SK-N-SH (cell line): Measurements from ENCODE around the gene ABAT. TPM values are rescaled to one million over a fixed set of nuclear protein-coding genes. Genes with fewer than 3 reads are reported as not detected.

Experiments
- CTCF ChIA-PET: fragments of 300-600, 350-600 bp; formaldehyde crosslinking; extraction: SDS; loops from one replicate; lab custom pipeline; 2021; lab: Yijun Ruan, JAX
- POLR2A ChIA-PET: fragments of 350-600 bp; sonication (Branson Sonifier 250); formaldehyde crosslinking; extraction: SDS; loops from one replicate; lab custom pipeline; 2020; ENCODE audit warnings: antibody characterized with exemption, inconsistent platforms; lab: Yijun Ruan, JAX
- DNase-seq: peaks from one replicate; pipeline ENCODE4 v3.0.0; 2012
- H2AFZ ChIP-seq: fragments of 200-600 bp; sonication (generic); 2 replicates; pipeline ENCODE4 v1.8.1; 2016; ENCODE audit warnings: antibody characterized with exemption, mild to moderate bottlenecking, low read depth
- H3F3A ChIP-seq: fragments of 200-600 bp; sonication (generic); replicated peaks from 2 replicates; pipeline ENCODE3; 2016; ENCODE audit warnings: antibody characterized with exemption, mild to moderate bottlenecking; ENCODE audit not compliant: insufficient read depth
- H3K27ac ChIP-seq, 2 experiments: fragments of 200-500 bp in 1 of 2; fragments of 200-600 bp in 1 of 2; sonication (Bioruptor generic) in 1 of 2; sonication (generic), shearing (Covaris generic) in 1 of 2; 2 replicates each; pipeline versions ENCODE4 v1.5.1 to v1.6.1; 2014 to 2016; ENCODE audit warnings: low read depth in 2 of 2, inconsistent platforms in 1 of 2, low read length in 1 of 2, mild to moderate bottlenecking in 1 of 2, mixed read lengths in 1 of 2
- H3K27me3 ChIP-seq: fragments of 200-600 bp; sonication (generic), shearing (Covaris generic); 2 replicates; pipeline ENCODE4 v1.6.1; 2016; ENCODE audit warnings: mixed run types; ENCODE audit not compliant: insufficient read depth
- H3K36me3 ChIP-seq, 2 experiments: fragments of 200-500 bp in 1 of 2; fragments of 200-600 bp in 1 of 2; sonication (Bioruptor generic) in 1 of 2; sonication (generic) in 1 of 2; replicated peaks in 1 of 2; 2 replicates each; pipeline versions ENCODE3 to v1.5.1; 2014 to 2016; ENCODE audit warnings: low read length in 1 of 2, mild to moderate bottlenecking in 1 of 2; ENCODE audit not compliant: insufficient read depth in 2 of 2, control insufficient read depth in 1 of 2
- H3K4me1 ChIP-seq, 2 experiments: fragments of 200-500 bp in 1 of 2; fragments of 200-600 bp in 1 of 2; sonication (Bioruptor generic) in 1 of 2; sonication (generic), shearing (Covaris generic) in 1 of 2; 2 replicates each; pipeline versions ENCODE4 v1.5.1 to v1.6.1; 2014 to 2016; ENCODE audit warnings: low read depth in 1 of 2, low read length in 1 of 2, mixed run types in 1 of 2; ENCODE audit not compliant: insufficient read depth in 2 of 2, control insufficient read depth in 1 of 2
- H3K4me2 ChIP-seq: fragments of 200-600 bp; sonication (generic), shearing (Covaris generic); 2 replicates; pipeline ENCODE4 v1.6.1; 2017; ENCODE audit warnings: mixed run types
- H3K4me3 ChIP-seq, 2 experiments: fragments of 200-500 bp in 1 of 2; fragments of 200-600 bp in 1 of 2; sonication (Bioruptor generic) in 1 of 2; sonication (generic), shearing (Covaris generic) in 1 of 2; 2 replicates each; pipeline versions ENCODE4 v1.5.1 to v1.8.1; 2014 to 2016; ENCODE audit warnings: low read depth in 2 of 2, inconsistent platforms in 1 of 2, low read length in 1 of 2, mild to moderate bottlenecking in 1 of 2, mixed read lengths in 1 of 2, moderate library complexity in 1 of 2
- H3K79me2 ChIP-seq: fragments of 200-600 bp; sonication (generic); 2 replicates; pipeline ENCODE4 v1.8.1; 2017; ENCODE audit warnings: mild to moderate bottlenecking; ENCODE audit not compliant: insufficient read depth
- H3K9ac ChIP-seq: fragments of 200-600 bp; sonication (generic); 2 replicates; pipeline ENCODE4 v1.6.1; 2017; ENCODE audit warnings: mixed run types
- H3K9me2 ChIP-seq: fragments of 200-600 bp; sonication (generic); 2 replicates; pipeline ENCODE4 v1.6.1; 2017; ENCODE audit warnings: mixed run types
- H3K9me3 ChIP-seq: fragments of 200-600 bp; sonication (generic); 2 replicates; pipeline ENCODE4 v1.6.1; 2017; ENCODE audit warnings: mixed run types, mild to moderate bottlenecking, moderate library complexity
- H4K20me1 ChIP-seq: fragments of 200-600 bp; sonication (generic); 2 replicates; pipeline ENCODE4 v1.6.1; 2017; ENCODE audit warnings: mild to moderate bottlenecking, mixed run types; ENCODE audit not compliant: insufficient read depth
- ELF1 ChIP-seq: IDR thresholded peaks from 2 replicates; pipeline ENCODE4 v1.4.0; 2012
- FOSL2 ChIP-seq: IDR thresholded peaks from 2 replicates; pipeline ENCODE4 v1.4.0; 2012; ENCODE audit warnings: low read depth, mild to moderate bottlenecking, moderate library complexity, borderline replicate concordance
- GABPA ChIP-seq: IDR thresholded peaks from 2 replicates; pipeline ENCODE4 v1.4.0; 2012; ENCODE audit warnings: low read depth, mild to moderate bottlenecking
- MEF2A ChIP-seq: IDR thresholded peaks from 2 replicates; pipeline ENCODE4 v1.4.0; 2012; ENCODE audit warnings: low read depth, borderline replicate concordance
- MXI1 ChIP-seq: IDR thresholded peaks from 2 replicates; pipeline ENCODE4 v1.6.1; 2012; ENCODE audit warnings: mild to moderate bottlenecking, low read depth, low read length, improper control_type of control experiment
- NFIC ChIP-seq: IDR thresholded peaks from 2 replicates; pipeline ENCODE4 v1.4.0; 2012; ENCODE audit warnings: borderline replicate concordance
- NRF1 ChIP-seq: IDR thresholded peaks from 2 replicates; pipeline ENCODE4 v1.6.1; 2012; ENCODE audit warnings: low read depth, mild to moderate bottlenecking, low read length
- POLR2AphosphoS5 ChIP-seq: IDR thresholded peaks from 2 replicates; pipeline ENCODE4 v1.6.1; 2012; ENCODE audit warnings: low read depth, low read length
- RAD21 ChIP-seq: IDR thresholded peaks from 2 replicates; pipeline ENCODE4 v1.6.1; 2012; ENCODE audit warnings: mild to moderate bottlenecking, low read length
- RXRA ChIP-seq: IDR thresholded peaks from 2 replicates; pipeline ENCODE4 v1.4.0; 2012; ENCODE audit warnings: low read depth, mild to moderate bottlenecking, borderline replicate concordance
- SMC3 ChIP-seq: IDR thresholded peaks from 2 replicates; pipeline ENCODE4 v1.6.1; 2012; ENCODE audit warnings: low read depth, low read length, improper control_type of control experiment
- TCF12 ChIP-seq: IDR thresholded peaks from 2 replicates; pipeline ENCODE4 v1.4.0; 2012
- TEAD4 ChIP-seq: IDR thresholded peaks from 2 replicates; pipeline ENCODE4 v1.4.0; 2012; ENCODE audit warnings: mild to moderate bottlenecking, borderline replicate concordance; ENCODE audit not compliant: insufficient read depth
- YY1 ChIP-seq: IDR thresholded peaks from 2 replicates; pipeline ENCODE4 v1.4.0; 2012; ENCODE audit warnings: low read depth, mild to moderate bottlenecking
- WGBS: methylation state at CpG from one replicate; pipeline ENCODE4 v1.1.6; 2017; ENCODE audit warnings: low lambda C conversion rate; 5-methylcytosine and 5-hydroxymethylcytosine counted together
- polyA plus RNA-seq, 3 experiments: library from polyadenylated mRNA; depleted of rRNA; stranded (reverse); fragments of >200 nt; gene quantifications; 2 replicates each; pipeline ENCODE4 v1.2.3, GENCODE V29; 2012
- TF ChIP-seq, protein P1 (sequence below): fragments of 150-350 bp; IDR thresholded peaks from 2 replicates; pipeline ENCODE4 v1.6.1; 2017; ENCODE audit warnings: antibody characterized with exemption, low read length, low read depth, borderline replicate concordance
- TF ChIP-seq, protein P2 (sequence below): IDR thresholded peaks from 2 replicates; pipeline ENCODE4 v1.4.0; 2012; ENCODE audit warnings: low read depth, borderline replicate concordance
- TF ChIP-seq, protein P3 (sequence below): fragments of 200-600 bp; sonication (generic); IDR thresholded peaks from 2 replicates; pipeline ENCODE4 v1.6.1; 2017; ENCODE audit warnings: antibody characterized with exemption, mild to moderate bottlenecking, moderate library complexity
- TF ChIP-seq, protein P4 (sequence below): IDR thresholded peaks from 2 replicates; pipeline ENCODE4 v1.6.1; 2012; ENCODE audit warnings: mild to moderate bottlenecking, low read depth, low read length, moderate library complexity

Gene ABAT
- polyA plus RNA-seq, 1 of the 3 experiments (the other 2 are of a cell fraction): 4.7 TPM

DNA sequence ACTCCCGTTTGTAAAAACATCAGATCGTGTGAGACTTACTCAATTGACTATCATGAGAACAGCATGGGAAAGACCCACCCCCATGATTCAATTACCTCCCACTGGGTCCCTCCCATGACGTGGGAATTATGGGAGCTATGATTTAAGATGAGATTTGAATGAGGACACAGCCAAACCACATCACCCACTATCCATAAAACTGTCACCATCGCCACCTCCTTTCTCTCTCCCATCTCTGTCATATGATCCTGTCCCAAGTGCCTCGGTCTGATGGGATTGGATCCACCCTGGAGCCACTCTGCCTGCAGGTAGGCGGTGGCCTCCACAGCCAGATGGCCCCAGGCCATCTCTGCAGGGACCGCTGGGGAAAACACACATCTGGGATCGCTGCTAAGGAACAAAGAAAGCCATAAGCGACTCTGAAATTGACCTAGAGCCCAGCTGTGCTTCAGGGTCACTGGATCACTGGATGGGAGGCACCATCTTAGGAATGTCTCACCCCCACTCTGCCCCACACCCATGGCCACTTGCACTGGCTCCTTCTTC, 61.8 kb downstream of the ABAT start:
- Histone ChIP-seq H3K27me3 (no peaks in the 10 kb centered on the region), H3K36me3 (no peaks in the 10 kb centered on the region), H4K20me1 (no peaks in the 10 kb centered on the region), H3K9me3 (no peaks in the 10 kb centered on the region), H3K9me2 (no peaks in the 10 kb centered on the region), H3F3A (no peaks in the 10 kb centered on the region), H3K9ac (no peak overlapping the region), H3K4me1 (no peaks in the 10 kb centered on the region), H3K27ac (no peak overlapping the region), H3K4me3 (no peak overlapping the region), H2AFZ (no peak overlapping the region), H3K4me2 (no peak overlapping the region), H3K79me2 (no peaks in the 10 kb centered on the region)
- ChIA-PET POLR2A (no interaction called here), CTCF (interaction anchor here (1.5 kb wide), 1 partner anchor 15 kb away, joined by 3 read pairs; no protein-coding TSS in a partner anchor)
- 42% methylated on average over 8 of the region's 9 CpGs for WGBS
- no peak for DNase-seq
- no peak for TF ChIP-seq SMC3
- no peak for TF ChIP-seq GABPA
- TF ChIP-seq TEAD4: no peak
- TF ChIP-seq, protein P1, sequence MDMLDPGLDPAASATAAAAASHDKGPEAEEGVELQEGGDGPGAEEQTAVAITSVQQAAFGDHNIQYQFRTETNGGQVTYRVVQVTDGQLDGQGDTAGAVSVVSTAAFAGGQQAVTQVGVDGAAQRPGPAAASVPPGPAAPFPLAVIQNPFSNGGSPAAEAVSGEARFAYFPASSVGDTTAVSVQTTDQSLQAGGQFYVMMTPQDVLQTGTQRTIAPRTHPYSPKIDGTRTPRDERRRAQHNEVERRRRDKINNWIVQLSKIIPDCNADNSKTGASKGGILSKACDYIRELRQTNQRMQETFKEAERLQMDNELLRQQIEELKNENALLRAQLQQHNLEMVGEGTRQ: no peak
- TF ChIP-seq NRF1: no peak
- TF ChIP-seq FOSL2: no peak
- no peak for TF ChIP-seq YY1
- no peak for TF ChIP-seq MEF2A

DNA sequence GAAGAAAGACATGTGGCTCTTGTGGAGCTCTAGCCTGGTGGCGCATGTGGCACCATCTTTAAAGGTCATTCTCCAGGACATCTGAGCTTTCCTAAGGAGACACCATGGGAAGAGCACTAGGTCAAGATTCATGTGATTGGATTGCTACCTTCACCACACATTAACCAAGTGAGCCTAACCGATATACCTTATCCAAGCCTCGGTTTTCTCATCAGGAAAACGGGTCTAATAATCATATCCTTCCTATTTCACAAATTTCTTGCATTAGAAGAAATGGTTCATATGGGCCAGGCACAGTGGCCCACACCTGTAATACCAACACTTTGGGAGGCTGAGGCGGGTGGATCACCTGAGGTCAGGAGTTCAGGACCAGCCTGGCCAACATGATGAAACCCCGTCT, 64.7 kb downstream of the ABAT start:
- Histone ChIP-seq H4K20me1 (no peaks in the 10 kb centered on the region), H3K79me2 (no peaks in the 10 kb centered on the region), H3K27me3 (no peaks in the 10 kb centered on the region), H3K4me1 (no peaks in the 10 kb centered on the region), H3K9ac (no peak overlapping the region), H3K4me3 (no peak overlapping the region), H2AFZ (no peak overlapping the region), H3K27ac (no peak overlapping the region), H3K9me2 (no peaks in the 10 kb centered on the region), H3K4me2 (no peak overlapping the region), H3K9me3 (no peaks in the 10 kb centered on the region), H3K36me3 (no peaks in the 10 kb centered on the region), H3F3A (no peaks in the 10 kb centered on the region)
- 40% methylated on average over 6 of the region's 6 CpGs for WGBS
- DNase-seq: no peak
- ChIA-PET CTCF (no interaction called here), POLR2A (no interaction called here)
- TF ChIP-seq RXRA (no peak), RAD21 (no peak), NFIC (no peak), GABPA (no peak), ELF1 (no peak), MXI1 (no peak), MEF2A (no peak), TCF12 (no peak), POLR2AphosphoS5 (no peak), YY1 (no peak), FOSL2 (no peak)
- TF ChIP-seq, protein P2, sequence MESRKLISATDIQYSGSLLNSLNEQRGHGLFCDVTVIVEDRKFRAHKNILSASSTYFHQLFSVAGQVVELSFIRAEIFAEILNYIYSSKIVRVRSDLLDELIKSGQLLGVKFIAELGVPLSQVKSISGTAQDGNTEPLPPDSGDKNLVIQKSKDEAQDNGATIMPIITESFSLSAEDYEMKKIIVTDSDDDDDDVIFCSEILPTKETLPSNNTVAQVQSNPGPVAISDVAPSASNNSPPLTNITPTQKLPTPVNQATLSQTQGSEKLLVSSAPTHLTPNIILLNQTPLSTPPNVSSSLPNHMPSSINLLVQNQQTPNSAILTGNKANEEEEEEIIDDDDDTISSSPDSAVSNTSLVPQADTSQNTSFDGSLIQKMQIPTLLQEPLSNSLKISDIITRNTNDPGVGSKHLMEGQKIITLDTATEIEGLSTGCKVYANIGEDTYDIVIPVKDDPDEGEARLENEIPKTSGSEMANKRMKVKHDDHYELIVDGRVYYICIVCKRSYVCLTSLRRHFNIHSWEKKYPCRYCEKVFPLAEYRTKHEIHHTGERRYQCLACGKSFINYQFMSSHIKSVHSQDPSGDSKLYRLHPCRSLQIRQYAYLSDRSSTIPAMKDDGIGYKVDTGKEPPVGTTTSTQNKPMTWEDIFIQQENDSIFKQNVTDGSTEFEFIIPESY: no peak
- TF ChIP-seq, protein P3, sequence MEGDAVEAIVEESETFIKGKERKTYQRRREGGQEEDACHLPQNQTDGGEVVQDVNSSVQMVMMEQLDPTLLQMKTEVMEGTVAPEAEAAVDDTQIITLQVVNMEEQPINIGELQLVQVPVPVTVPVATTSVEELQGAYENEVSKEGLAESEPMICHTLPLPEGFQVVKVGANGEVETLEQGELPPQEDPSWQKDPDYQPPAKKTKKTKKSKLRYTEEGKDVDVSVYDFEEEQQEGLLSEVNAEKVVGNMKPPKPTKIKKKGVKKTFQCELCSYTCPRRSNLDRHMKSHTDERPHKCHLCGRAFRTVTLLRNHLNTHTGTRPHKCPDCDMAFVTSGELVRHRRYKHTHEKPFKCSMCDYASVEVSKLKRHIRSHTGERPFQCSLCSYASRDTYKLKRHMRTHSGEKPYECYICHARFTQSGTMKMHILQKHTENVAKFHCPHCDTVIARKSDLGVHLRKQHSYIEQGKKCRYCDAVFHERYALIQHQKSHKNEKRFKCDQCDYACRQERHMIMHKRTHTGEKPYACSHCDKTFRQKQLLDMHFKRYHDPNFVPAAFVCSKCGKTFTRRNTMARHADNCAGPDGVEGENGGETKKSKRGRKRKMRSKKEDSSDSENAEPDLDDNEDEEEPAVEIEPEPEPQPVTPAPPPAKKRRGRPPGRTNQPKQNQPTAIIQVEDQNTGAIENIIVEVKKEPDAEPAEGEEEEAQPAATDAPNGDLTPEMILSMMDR: no peak
- TF ChIP-seq, protein P4, sequence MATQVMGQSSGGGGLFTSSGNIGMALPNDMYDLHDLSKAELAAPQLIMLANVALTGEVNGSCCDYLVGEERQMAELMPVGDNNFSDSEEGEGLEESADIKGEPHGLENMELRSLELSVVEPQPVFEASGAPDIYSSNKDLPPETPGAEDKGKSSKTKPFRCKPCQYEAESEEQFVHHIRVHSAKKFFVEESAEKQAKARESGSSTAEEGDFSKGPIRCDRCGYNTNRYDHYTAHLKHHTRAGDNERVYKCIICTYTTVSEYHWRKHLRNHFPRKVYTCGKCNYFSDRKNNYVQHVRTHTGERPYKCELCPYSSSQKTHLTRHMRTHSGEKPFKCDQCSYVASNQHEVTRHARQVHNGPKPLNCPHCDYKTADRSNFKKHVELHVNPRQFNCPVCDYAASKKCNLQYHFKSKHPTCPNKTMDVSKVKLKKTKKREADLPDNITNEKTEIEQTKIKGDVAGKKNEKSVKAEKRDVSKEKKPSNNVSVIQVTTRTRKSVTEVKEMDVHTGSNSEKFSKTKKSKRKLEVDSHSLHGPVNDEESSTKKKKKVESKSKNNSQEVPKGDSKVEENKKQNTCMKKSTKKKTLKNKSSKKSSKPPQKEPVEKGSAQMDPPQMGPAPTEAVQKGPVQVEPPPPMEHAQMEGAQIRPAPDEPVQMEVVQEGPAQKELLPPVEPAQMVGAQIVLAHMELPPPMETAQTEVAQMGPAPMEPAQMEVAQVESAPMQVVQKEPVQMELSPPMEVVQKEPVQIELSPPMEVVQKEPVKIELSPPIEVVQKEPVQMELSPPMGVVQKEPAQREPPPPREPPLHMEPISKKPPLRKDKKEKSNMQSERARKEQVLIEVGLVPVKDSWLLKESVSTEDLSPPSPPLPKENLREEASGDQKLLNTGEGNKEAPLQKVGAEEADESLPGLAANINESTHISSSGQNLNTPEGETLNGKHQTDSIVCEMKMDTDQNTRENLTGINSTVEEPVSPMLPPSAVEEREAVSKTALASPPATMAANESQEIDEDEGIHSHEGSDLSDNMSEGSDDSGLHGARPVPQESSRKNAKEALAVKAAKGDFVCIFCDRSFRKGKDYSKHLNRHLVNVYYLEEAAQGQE: no peak
